HG03108 (cell line): ENCODE measurements around the gene B3GALT5.
"Not testable (repeated sequence)": the region's sequence is repeated elsewhere in the genome, so short reads cannot be mapped to it uniquely, and the experiment has no call there.

ENCODE experiments used
- ATAC-seq: cut with Tn5 transposase; IDR thresholded peaks from one replicate; pipeline ENCODE4 v1.9.1; 2021; ENCODE audit warnings: moderate library complexity; ENCODE audit not compliant: unreplicated experiment

Gene B3GALT5

DNA sequence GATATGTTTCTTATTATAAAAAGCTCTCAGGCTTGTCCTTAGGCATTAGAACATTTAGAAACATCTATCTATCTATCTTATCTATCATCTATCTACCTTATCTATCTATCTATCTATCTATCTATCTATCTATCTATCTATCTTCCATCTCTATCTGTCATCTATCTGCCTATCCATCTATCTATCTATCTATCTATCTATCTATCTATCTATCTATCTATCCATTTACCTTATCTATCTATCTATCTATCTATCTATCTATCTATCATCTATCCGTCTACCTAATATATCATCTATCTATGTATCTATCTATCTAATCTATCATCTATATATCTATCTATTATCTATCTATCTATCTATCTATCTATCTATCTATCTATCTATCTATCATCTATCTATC lies 77.1 kb downstream of the B3GALT5 start:
- not testable (repeated sequence) for ATAC-seq

DNA sequence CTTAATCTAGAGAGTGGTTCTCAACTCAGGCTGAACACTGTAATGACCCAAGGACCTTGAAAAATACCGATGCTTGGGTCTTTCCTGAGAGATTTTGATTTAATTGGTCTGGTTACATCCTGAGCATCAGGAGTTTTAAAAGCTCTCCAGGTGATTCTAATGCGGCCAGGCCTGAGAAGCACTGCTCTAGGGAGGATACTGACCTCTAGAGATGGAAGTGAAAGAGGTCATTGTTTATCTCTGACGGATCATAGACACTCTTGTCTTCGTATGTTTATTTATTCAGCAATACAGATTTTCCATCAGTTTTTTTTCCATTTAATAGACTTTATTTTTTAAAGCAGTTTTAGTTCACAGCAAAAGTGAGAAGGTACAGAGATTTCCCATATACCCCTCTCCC lies 77.7 kb downstream of the B3GALT5 start:
- ATAC-seq: no peak

DNA sequence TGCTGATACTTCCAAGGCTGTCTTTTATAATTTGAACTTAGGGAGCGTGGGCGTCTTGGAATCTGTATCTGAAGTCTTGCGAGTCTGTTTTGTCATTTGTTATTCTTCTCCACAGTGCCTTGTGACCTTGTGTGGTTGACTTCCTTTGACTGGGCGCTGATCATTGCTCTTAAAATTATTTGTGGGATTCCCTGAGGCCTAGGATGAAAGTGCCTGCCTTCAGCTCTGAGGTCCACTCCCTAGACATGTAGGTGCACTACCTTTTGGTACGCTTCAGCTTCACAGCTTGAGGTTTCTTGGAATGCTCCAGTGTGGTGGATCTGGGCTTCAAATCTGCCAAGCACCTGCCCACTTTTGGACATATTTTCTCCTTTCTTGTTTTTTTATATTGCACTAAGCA lies 82.0 kb downstream of the B3GALT5 start:
- no peak for ATAC-seq

DNA sequence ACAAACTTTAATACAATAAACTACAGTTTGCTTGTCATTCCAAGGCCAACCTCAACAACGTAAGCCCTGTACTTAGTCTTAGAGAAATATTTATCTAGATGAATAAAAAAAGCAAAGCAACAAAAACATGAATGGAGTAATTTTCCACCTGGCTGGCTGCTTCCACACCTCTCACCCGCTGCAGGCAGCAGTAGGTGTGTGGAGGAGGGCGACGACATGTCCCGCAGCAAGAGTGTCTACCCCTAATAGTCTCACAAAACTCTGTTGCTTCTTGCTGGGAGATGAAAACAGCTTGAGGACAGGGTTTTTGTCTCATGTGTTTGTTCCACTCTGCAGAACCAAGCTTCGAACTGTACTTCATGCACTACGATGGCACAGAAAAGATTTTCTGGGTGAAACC lies 83.5 kb downstream of the B3GALT5 start:
- ATAC-seq: no peak

- no peak for ATAC-seq
Measured at GRCh38 chr21:39696618-39697017, 83.9 kb downstream of the B3GALT5 start.

DNA sequence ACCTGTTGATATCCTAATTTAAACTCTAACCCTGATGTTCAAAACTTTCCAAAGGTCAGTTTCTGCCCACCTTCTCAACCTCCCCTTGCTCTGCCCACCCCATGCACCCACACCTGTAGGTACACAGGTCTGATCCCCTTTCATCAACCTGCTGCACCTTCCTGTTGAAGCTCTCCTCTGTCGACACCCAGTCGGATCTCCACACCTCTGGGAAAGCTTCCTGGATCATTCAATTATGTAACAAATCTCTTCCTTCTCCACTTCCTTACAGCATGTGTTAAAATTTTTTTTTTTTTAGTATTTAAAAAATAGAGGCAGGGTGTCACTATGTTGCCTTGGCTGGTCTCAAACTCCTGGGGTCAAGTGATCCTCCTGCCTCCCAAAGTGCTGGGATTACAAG lies 87.6 kb downstream of the B3GALT5 start:
- ATAC-seq: no peak

- no peak for ATAC-seq
Measured at GRCh38 chr21:39703578-39703977, 90.8 kb downstream of the B3GALT5 start.

GRCh38 chr21:39705849-39706248 lies 93.1 kb downstream of the B3GALT5 start:
- no peak for ATAC-seq

- ATAC-seq: no peak
Measured at GRCh38 chr21:39707316-39707715, 94.6 kb downstream of the B3GALT5 start.

DNA sequence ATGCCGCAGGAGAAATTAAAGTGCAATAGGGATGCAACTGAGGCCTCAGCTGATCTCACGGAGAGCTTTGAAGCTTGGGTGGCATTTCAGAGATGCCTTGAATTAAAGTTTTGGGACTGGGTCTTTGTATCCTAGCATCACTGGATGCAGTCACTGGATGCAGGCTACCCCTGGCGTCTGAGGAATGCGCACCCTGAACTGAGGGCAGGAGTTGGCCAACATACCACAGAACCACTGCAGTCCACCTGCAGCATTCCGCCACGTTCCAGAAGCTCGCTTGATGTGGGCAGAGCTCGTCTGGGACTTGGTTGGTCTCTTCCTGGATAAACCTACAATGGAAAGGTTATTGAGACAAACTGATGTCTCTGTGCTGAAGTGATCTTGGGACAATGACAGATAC lies 98.1 kb downstream of the B3GALT5 start:
- no peak for ATAC-seq

DNA sequence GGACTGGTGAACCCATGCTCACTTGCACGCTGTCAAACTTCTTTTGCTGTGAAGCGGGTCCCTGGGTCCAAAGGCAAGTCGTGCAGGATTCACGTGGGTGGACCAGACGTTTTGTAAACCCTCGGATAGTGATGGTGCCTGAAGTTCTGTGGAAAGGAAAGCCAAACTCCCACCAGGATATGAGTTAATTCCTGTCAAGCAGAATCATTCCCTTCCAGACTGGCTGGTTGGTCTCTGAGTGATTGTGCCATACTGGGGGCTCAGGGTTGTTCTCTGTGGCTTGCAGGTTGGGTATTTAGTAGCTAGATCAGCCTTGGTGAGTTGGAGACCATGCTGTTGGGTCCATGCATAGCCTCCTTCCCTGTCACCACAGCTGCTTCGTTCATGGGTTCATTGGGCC lies 99.5 kb downstream of the B3GALT5 start:
- no peak for ATAC-seq

DNA sequence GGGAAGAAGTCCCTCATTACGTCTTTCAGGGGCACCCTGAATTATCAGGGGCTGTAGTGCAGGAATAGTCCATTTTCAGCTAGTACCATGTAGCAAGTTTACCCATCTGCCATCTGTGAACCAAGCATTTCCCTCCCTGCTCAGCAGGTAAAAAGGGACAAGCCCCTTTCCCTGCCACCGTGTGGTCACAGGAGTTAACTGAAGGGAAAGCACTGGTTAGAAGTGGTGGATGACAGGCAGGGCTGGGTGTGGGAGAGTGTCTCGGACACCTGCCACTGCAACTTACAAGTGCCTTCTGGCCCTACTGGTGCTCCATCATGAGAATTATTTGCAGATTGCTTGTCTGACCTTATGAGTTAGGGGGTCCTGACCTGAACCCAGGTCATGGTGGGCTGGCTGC lies 100.2 kb downstream of the B3GALT5 start:
- no peak for ATAC-seq

DNA sequence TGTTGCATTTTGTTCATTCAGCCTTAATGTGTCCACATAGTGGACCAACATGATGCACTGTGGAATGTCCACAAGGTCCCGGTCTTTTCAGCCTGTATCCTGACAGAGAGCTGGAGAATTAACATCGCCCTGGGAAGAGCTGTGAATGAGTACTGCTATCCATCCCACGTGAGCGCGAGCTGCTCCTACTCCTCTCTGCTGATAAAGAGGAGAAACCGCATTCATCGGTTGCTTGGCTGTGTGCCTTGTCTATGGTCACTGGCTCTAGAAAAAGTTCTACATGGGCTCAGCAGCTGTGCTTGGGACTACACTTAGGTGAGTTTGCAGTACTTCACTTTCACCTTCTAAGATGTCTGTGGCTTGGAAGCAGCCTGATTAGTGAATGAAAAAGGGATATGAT lies 101.2 kb downstream of the B3GALT5 start:
- no peak for ATAC-seq

- no peak for ATAC-seq
Measured at GRCh38 chr21:39714331-39714730, 101.6 kb downstream of the B3GALT5 start.

- ATAC-seq: no peak
Measured at GRCh38 chr21:39715804-39716397, 103.2 kb downstream of the B3GALT5 start.

DNA sequence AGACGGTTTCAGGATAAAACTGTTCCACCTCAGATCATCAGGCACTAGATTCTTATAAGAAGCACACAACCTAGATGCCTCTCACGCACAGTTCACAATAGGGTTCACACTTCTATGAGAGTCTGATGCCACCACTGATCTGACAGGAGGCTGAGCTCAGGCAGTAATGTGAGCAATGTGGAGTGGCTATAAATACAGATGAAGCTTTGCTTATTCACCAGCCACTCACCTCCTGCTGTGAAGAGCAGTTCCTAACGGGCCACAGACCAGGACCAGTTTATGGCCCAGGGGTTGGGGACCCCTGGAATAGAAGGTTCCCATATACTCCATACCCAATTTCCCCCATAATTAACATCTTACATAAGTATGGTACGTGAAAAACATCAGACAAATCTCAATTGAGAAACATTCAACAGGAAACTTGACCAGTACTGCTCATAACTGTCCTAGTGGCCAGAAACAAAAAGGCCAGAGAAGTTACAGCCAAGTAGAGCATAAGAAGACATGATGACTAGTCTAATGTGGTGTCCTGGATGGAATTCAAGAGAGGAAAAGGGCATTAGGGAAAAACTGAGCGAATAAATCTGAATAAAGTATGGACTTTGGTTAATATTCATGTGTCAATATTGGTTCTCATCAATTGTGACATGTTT lies 107.5 kb downstream of the B3GALT5 start:
- ATAC-seq: no peak

DNA sequence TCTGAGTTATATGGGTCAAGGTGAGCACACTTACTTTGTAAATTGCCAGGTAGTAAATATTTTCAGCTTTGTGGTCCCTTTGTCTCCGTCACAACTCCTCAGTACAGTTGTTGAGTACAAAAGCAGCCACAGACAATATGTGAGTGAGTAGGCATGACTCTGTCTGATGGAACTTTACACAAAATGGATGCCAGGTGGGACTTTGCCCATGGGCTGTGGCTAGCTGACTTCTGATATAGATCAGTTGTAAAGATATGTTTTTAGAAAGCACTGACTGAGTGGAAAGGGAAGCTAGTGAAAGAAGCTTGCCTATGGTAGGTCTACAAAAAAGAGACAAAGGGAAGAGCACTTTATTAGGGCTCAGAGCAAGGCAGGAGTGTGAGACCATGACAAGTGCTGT lies 109.1 kb downstream of the B3GALT5 start:
- no peak for ATAC-seq
